Measurements from ENCODE around the gene UBR1.
"Not testable (repeated sequence)": the region's sequence is repeated elsewhere in the genome, so short reads cannot be mapped to it uniquely, and the experiment has no call there.

Gene UBR1

DNA sequence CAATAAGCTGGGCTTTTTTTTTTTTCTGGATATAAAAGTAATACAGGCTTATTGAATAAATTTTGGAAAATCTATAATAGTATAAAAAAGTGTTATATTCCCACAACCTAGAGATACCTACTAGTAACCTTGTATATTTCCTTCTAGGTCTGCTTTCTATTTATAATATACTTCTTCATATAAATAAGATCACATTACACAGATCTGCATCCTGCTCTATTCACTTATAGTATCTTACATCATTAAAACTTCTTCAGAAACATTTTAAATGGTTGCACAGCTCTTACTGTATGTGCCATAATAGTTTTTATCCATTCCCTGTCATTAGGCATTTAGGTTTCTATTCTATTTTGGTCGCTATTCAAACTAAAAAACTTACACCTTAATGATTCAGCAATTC is 98.3 kb downstream of the UBR1 start:
- peaks cover 67% of the 10 kb centered on the region for H3K36me3 ChIP-seq (ENCODE audit: control insufficient read depth, insufficient read depth, low read length)
- no peak overlapping the region for H3K4me3 ChIP-seq (ENCODE audit: low read depth, low read length)

GRCh38 chr15:43006991-43007390 is 98.8 kb downstream of the UBR1 start:
- Histone ChIP-seq H3K4me1 (ENCODE audit: control insufficient read depth, insufficient read depth, low read length) (no peaks in the 10 kb centered on the region), H3K4me3 (ENCODE audit: low read depth, low read length) (no peak overlapping the region), H3K36me3 (ENCODE audit: control insufficient read depth, insufficient read depth, low read length) (peaks cover 67% of the 10 kb centered on the region), H3K27me3 (ENCODE audit: control insufficient read depth, insufficient read depth, low read length) (no peaks in the 10 kb centered on the region), H3K27ac (ENCODE audit: low read depth, low read length) (no peak overlapping the region), H3K9ac (ENCODE audit: low read depth, low read length) (no peak overlapping the region), H3K9me3 (ENCODE audit: control insufficient read depth, insufficient read depth, low read length) (peaks cover 8% of the 10 kb centered on the region)

More for the DNA sequence above, 98.3 kb downstream of the UBR1 start:
- no peaks in the 10 kb centered on the region for H3K4me1 ChIP-seq (ENCODE audit: control insufficient read depth, insufficient read depth, low read length)
- peaks cover 8% of the 10 kb centered on the region for H3K9me3 ChIP-seq (ENCODE audit: control insufficient read depth, insufficient read depth, low read length)
- no peak overlapping the region for H3K9ac ChIP-seq (ENCODE audit: low read depth, low read length)
- no peaks in the 10 kb centered on the region for H3K27me3 ChIP-seq (ENCODE audit: control insufficient read depth, insufficient read depth, low read length)
- H3K27ac ChIP-seq (ENCODE audit: low read depth, low read length) = no peak overlapping the region

- not testable (repeated sequence) for H3K9me3 ChIP-seq (ENCODE audit: control insufficient read depth, insufficient read depth, low read length); H3K27me3 ChIP-seq (ENCODE audit: control insufficient read depth, insufficient read depth, low read length); H3K27ac ChIP-seq (ENCODE audit: low read depth, low read length); H3K9ac ChIP-seq (ENCODE audit: low read depth, low read length); H3K4me1 ChIP-seq (ENCODE audit: control insufficient read depth, insufficient read depth, low read length); H3K4me3 ChIP-seq (ENCODE audit: low read depth, low read length)
- H3K36me3 ChIP-seq (ENCODE audit: control insufficient read depth, insufficient read depth, low read length) = peaks cover 62% of the 10 kb centered on the region
These were observed 100.8 kb downstream of the UBR1 start for GRCh38 chr15:43004886-43005595.

DNA sequence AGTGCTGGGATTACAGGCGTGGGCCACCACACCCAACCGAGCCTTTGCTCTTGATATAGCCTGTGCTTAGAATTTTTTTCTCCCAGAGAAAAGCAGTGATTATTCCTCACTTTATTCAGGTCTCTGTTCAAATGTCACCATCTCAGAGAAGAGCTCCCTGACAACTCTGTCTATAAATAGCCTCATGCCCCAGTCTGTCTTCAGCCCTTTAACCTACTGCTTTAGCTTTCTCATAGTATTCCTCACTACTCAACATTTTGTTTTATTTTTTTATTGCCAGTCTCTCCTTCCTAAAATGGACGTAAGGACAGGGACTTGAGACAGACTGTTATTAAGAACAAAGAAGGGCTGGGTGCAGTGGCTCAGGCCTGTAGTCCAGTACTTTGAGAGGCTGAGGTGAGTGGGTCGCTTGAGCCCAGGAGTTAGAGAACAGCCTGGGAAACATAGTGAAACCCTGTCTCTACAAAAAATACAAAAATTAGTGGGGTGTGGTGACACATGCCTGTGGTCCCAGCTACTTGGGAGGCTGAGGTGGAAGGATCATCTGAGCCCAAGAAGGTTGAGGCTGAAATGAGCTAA is 106.5 kb downstream of the UBR1 start:
- Histone ChIP-seq H3K9me3 (ENCODE audit: control insufficient read depth, insufficient read depth, low read length) (no peaks in the 10 kb centered on the region), H3K9ac (ENCODE audit: low read depth, low read length) (no peak overlapping the region), H3K4me3 (ENCODE audit: low read depth, low read length) (no peak overlapping the region), H3K4me1 (ENCODE audit: control insufficient read depth, insufficient read depth, low read length) (peaks cover 4% of the 10 kb centered on the region; the same call in 1 of the 2 replicates), H3K27ac (ENCODE audit: low read depth, low read length) (no peak overlapping the region), H3K36me3 (ENCODE audit: control insufficient read depth, insufficient read depth, low read length) (peaks cover 43% of the 10 kb centered on the region), H3K27me3 (ENCODE audit: control insufficient read depth, insufficient read depth, low read length) (no peaks in the 10 kb centered on the region)

DNA sequence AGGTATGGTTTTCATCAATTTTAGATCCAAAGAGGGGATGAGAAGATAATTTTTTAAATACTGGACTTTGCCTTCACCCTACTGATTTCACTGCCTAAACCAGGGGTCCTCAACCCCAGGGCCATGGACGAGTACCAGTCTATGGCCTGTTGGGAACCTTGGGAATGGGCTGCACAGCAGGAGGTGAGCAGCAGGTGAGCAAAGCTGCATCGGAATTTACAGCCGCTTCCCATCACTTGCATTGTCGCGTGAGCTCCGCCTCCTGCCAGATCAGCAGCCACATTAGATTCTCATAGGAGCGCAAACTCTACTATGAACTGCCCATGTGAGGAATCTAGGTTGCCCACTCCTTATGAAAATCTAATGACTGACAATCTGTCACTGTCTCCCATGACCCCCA is 109.0 kb downstream of the UBR1 start:
- H3K4me3 ChIP-seq (ENCODE audit: low read depth, low read length) = no peak overlapping the region
- no peak overlapping the region for H3K27ac ChIP-seq (ENCODE audit: low read depth, low read length)
- H3K4me1 ChIP-seq (ENCODE audit: control insufficient read depth, insufficient read depth, low read length) = peaks cover 4% of the 10 kb centered on the region; the same call in 1 of the 2 replicates
- no peak overlapping the region for H3K9ac ChIP-seq (ENCODE audit: low read depth, low read length)
- no peaks in the 10 kb centered on the region for H3K27me3 ChIP-seq (ENCODE audit: control insufficient read depth, insufficient read depth, low read length)
- peaks cover 20% of the 10 kb centered on the region for H3K36me3 ChIP-seq (ENCODE audit: control insufficient read depth, insufficient read depth, low read length)
- H3K9me3 ChIP-seq (ENCODE audit: control insufficient read depth, insufficient read depth, low read length) = no peaks in the 10 kb centered on the region

- H3K27me3 ChIP-seq (ENCODE audit: control insufficient read depth, insufficient read depth, low read length) = no peaks in the 10 kb centered on the region
- peaks cover 4% of the 10 kb centered on the region; the same call in 1 of the 2 replicates for H3K4me1 ChIP-seq (ENCODE audit: control insufficient read depth, insufficient read depth, low read length)
- H3K27ac ChIP-seq (ENCODE audit: low read depth, low read length) = no peak overlapping the region
- peaks cover 18% of the 10 kb centered on the region for H3K36me3 ChIP-seq (ENCODE audit: control insufficient read depth, insufficient read depth, low read length)
- no peaks in the 10 kb centered on the region for H3K9me3 ChIP-seq (ENCODE audit: control insufficient read depth, insufficient read depth, low read length)
- no peak overlapping the region for H3K4me3 ChIP-seq (ENCODE audit: low read depth, low read length)
- no peak overlapping the region for H3K9ac ChIP-seq (ENCODE audit: low read depth, low read length)
These were observed 111.3 kb downstream of the UBR1 start for GRCh38 chr15:42994546-42994945.

GRCh38 chr15:42992626-42993025 is 113.2 kb downstream of the UBR1 start:
- H3K36me3 ChIP-seq (ENCODE audit: control insufficient read depth, insufficient read depth, low read length) = peaks cover 37% of the 10 kb centered on the region
- H3K9ac ChIP-seq (ENCODE audit: low read depth, low read length) = no peak overlapping the region
- no peaks in the 10 kb centered on the region for H3K27me3 ChIP-seq (ENCODE audit: control insufficient read depth, insufficient read depth, low read length)
- H3K27ac ChIP-seq (ENCODE audit: low read depth, low read length) = no peak overlapping the region
- H3K9me3 ChIP-seq (ENCODE audit: control insufficient read depth, insufficient read depth, low read length) = no peaks in the 10 kb centered on the region
- H3K4me3 ChIP-seq (ENCODE audit: low read depth, low read length) = no peak overlapping the region
- H3K4me1 ChIP-seq (ENCODE audit: control insufficient read depth, insufficient read depth, low read length) = peaks cover 4% of the 10 kb centered on the region; the same call in 1 of the 2 replicates

- Histone ChIP-seq H3K4me1 (ENCODE audit: control insufficient read depth, insufficient read depth, low read length) (no peaks in the 10 kb centered on the region), H3K27ac (ENCODE audit: low read depth, low read length) (no peak overlapping the region), H3K27me3 (ENCODE audit: control insufficient read depth, insufficient read depth, low read length) (no peaks in the 10 kb centered on the region), H3K36me3 (ENCODE audit: control insufficient read depth, insufficient read depth, low read length) (peaks cover 53% of the 10 kb centered on the region), H3K9me3 (ENCODE audit: control insufficient read depth, insufficient read depth, low read length) (no peaks in the 10 kb centered on the region), H3K4me3 (ENCODE audit: low read depth, low read length) (no peak overlapping the region), H3K9ac (ENCODE audit: low read depth, low read length) (no peak overlapping the region)
These were observed 119.0 kb downstream of the UBR1 start for GRCh38 chr15:42986693-42987342.

DNA sequence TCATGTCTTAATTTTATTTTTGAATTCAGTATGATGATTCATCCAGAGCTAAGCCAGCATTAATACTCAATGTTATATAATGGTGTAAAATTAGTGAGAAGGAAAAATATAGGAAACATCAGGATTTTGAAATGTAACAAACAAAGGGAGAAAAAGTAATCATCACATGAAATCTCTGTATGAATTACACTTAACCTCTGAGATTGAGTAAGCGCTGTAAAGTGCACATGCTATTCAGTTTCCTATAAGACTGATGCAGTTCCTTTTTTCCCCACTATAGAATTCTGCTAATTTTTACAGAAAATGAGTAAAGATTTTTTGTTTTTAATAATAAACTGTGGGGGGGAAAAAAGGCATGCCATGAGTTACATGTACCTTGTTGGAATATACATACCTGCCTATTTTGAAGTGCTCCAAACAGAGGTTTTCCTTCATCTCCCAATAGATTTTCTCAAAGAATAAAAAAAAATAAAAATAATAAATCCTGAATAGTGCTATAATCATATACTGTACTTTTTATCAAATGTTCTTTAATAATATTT is 121.3 kb downstream of the UBR1 start:
- Histone ChIP-seq H3K9me3 (ENCODE audit: control insufficient read depth, insufficient read depth, low read length) (no peaks in the 10 kb centered on the region), H3K9ac (ENCODE audit: low read depth, low read length) (no peak overlapping the region), H3K27me3 (ENCODE audit: control insufficient read depth, insufficient read depth, low read length) (no peaks in the 10 kb centered on the region), H3K4me1 (ENCODE audit: control insufficient read depth, insufficient read depth, low read length) (no peaks in the 10 kb centered on the region), H3K36me3 (ENCODE audit: control insufficient read depth, insufficient read depth, low read length) (peaks cover 56% of the 10 kb centered on the region), H3K4me3 (ENCODE audit: low read depth, low read length) (no peak overlapping the region), H3K27ac (ENCODE audit: low read depth, low read length) (no peak overlapping the region)

- not testable (repeated sequence) for H3K27me3 ChIP-seq (ENCODE audit: control insufficient read depth, insufficient read depth, low read length); H3K9me3 ChIP-seq (ENCODE audit: control insufficient read depth, insufficient read depth, low read length); H3K9ac ChIP-seq (ENCODE audit: low read depth, low read length); H3K27ac ChIP-seq (ENCODE audit: low read depth, low read length); H3K4me3 ChIP-seq (ENCODE audit: low read depth, low read length); H3K4me1 ChIP-seq (ENCODE audit: control insufficient read depth, insufficient read depth, low read length)
- H3K36me3 ChIP-seq (ENCODE audit: control insufficient read depth, insufficient read depth, low read length) = peaks cover 68% of the 10 kb centered on the region
These were observed 126.7 kb downstream of the UBR1 start for GRCh38 chr15:42979113-42979512.

Data from HUES48 (cell line).